Inferior parietal cortex (tissue), 1 donor: Measurements from ENCODE around the gene DEPDC5.

Experiments used
- DNase-seq: peaks from one replicate; pipeline ENCODE4 v3.0.0-alpha.2; 2016; ENCODE audit errors: extremely low spot score

The DEPDC5 gene

DNA sequence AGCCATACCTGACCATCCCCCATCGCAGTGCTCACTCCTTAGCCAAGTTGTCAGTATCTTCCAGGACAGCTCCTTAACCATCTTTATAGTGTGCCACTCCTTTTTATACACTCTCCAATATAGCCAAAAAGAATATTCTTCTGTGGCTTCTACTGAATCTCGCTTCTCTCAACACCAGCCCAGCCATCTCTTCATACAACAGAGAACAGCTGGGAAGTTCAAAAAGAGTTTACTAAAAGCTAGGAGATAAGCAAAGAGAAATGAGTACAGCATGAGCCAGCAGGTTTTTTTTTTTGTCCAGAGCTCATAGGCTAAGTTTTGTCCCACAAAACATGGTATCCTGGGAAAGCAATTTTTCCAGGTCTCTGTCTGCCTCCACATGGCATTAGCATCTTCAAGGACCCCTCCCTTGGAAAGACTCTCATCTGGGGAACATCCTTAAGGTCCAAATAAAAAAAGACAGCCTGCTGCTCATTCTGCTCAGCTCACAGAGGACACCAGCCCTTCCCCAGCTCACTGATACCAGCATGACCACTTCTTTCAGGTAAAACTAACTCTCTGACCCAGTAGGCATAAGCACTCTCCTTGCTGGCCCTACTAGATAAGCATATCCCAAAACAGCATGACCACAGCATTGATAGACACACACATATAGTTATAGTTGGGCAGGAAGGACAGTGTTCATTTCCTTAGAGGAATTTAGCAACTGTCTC, 141.7 kb downstream of the DEPDC5 start:
- no peak for DNase-seq

- no peak for DNase-seq
These were observed 142.7 kb downstream of the DEPDC5 start for GRCh38 chr22:31896472-31896871.

DNA sequence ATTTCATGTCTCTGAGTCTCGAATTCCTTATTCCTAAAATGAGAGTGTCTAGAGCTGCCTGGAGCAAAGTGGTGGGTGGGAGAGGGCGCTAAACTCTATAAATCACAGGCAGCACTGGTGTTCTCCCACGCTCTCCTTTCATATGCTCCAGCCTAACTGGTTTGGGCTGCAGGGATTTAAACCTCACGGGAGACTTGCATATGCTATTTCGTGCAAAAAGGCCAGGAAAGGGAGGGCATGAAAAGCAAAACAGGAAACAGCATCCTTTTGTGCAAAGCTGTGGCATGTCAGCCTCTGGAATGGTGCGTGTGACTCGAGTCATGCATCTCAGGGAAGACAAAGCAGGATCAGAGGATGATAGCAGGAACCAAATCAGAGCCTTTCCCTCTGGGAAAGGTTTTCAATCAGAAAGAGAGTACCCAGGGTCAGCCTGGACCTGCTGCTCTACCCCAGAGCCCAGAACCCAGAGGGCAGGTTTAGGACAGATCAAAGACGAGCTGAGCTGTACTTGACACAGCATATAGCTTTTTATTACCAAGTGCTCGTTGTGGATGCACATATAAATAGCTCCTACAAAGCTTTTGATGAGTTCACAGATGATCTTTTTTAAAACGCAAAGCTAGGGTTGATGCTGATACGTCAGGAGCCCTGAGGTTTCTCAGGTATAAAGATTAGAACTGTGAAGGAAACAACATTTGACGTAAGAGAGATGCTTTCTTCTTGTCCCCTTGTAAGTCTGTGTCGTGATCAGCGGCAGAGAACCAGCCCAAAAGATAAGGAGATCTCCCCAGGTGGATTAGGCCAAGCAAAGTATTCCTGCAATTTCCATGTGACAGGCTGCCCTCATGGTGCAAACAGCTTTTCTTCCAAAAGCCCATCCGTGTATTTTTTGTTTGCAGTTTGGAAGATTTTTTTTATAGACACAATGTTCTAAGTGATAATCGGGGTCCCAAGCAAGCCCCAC, 144.3 kb downstream of the DEPDC5 start:
- peak; percentile 64 for DNase-seq

DNA sequence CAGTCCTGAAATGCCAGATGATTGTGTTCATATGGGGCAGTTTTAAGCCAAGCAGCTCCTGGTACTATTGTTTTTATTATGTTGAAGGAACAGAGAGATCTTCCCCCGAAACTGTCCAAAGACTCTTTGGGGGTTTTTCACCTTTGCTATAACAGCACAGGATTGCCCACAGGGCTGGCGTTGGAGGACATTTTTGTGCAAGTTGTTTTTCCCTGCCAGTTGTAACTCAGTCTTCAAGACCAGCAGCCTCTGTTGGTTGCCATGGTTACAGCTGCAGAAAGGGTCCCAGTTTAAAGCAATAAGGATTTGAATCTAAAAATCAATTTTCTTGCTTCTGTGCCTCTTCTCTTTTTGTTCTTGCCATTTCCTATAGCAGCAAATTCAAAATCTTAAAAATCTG, 145.1 kb downstream of the DEPDC5 start:
- DNase-seq: peak; percentile 70

- no peak for DNase-seq
These were observed 145.8 kb downstream of the DEPDC5 start for GRCh38 chr22:31899669-31900068.

DNA sequence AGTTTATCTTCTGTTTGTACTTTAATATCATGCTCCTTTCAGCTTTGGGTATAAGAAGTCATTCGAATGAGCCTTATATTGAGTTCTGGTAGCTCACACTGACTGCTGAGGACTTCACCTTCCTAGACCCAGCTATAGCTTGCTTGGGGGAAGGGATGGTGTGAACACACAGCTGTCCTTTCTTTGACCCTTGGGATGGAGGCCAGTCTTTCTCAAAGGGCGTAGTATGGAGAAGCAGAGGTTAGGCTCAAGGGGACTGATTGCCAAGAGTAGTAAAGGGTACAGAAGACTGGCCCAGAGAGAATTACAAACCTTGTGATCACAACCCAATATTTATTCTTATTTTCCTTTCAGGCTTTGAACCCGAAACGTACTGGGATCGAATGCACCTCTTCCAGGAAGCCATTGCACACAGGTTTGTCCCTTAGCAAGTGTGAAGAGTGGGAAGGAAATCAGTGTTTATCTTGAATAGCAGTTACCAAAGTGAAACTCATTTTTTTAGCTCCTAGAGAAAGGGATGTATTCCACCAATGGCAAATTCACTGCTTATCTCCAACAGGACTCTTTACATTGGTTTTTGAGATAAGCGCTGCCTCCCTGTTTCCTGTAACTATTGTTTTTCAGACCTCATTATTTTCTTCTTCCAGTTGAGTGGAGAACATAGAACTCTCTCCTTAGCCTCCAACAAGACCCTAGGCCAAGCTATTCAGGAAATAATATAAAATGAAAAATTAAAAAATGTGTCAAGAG, 147.7 kb downstream of the DEPDC5 start:
- DNase-seq: no peak

- DNase-seq: no peak
These were observed 150.8 kb downstream of the DEPDC5 start for GRCh38 chr22:31904651-31905050.

DNA sequence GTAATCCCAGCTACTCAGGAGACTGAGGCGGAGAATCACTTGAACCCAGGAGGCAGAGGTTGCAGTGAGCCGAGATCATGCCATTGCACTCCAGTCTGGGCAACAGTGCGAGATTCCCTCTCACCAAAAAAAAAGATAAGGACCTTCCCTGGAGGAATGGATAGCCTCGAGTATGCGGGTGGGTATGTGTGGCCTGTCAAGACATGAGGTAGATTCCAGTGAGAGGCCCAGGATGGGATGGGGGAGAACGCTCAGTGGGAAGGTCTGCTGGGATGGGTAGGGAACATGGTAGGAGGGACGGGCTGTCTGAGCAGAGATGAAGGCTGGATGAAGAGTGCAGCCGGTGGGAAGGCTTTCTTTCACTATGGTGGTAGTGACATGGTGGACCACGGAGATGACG, 151.5 kb downstream of the DEPDC5 start:
- no peak for DNase-seq

GRCh38 chr22:31906086-31906485, 152.3 kb downstream of the DEPDC5 start:
- DNase-seq: no peak

DNA sequence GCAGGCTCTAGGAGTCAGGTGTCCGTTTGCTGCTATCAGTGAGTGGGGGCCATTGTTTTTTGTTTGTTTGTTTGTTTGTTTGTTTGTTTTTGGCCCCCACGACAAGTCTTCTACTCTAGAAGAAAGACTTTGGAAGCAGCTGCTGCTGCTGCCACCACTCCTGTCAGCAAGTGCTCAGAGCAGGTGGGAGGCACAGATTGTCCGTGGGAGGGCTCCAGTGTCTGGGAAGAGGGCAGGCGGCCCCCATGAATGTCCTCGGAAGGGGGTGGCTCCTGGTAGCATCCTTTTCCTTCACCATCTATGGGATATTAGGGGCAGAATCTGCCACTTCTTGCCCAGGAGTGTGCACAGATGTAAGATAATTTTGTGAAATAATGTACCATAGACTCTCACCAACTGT, 152.8 kb downstream of the DEPDC5 start:
- DNase-seq: no peak

- DNase-seq: no peak
These were observed 156.2 kb downstream of the DEPDC5 start for GRCh38 chr22:31909977-31910376.

DNA sequence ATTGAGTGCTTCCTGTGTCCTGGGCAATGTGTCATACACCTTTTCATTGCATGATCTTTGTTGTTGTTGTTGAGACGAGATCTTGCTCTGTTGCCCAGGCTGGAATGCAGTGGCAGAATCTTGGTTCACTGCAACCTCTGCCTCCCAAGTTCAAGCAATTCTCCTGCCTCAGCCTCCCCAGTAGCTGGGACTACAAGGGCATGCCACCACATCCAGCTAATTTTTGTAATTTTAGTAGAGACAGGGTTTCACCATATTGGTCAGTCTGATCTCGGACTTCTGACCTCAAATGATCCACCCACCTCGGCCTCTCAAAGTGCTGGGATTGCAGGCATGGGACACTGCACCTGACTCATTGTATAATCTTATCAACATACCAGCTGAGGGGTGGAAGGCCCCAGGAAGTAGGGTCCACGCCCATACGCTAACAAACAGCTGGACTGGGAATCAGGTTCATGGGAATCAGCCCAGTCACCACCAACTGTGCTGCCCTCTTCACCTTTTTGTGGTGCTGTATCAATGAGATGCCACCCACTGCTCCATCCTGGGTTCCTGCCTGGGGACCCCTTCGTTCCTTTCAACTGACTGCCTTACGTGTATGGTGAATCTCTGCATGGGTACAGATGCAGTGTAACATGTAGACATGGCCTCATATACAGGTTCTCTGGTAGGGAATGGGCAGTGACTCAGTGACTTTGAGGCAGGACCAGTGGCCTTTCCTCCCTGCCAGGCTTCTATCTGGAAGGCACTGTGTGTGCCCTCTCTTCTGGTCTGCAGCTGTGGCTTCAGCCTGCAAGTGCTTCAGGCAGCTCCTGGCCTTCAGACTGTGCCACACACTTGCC, 158.0 kb downstream of the DEPDC5 start:
- no peak for DNase-seq

GRCh38 chr22:31912407-31912743, 158.6 kb downstream of the DEPDC5 start:
- DNase-seq: no peak

- no peak for DNase-seq
These were observed 161.8 kb downstream of the DEPDC5 start for GRCh38 chr22:31915586-31915985.

- DNase-seq: no peak
These were observed 163.6 kb downstream of the DEPDC5 start for GRCh38 chr22:31917227-31917921.

- DNase-seq: no peak
These were observed 165.9 kb downstream of the DEPDC5 start for GRCh38 chr22:31919730-31920129.

DNA sequence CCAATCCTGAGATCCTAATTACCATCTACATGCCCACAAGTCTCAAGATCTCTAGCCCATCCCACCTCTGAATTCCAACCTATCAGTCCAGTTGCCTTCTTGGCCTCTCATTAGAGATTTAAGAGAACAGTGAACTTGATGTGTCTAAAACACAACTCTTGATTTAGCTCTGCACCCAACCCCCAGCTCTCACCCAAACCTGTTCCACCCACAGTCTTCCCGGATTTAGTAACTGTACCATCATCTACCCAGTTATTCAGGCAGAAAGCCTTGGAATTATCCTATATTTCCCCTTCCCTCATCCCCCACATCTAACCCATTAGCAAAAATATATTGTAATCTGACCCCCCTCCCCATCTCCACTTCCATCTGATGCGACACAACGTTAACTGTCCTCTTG, 166.5 kb downstream of the DEPDC5 start:
- DNase-seq: no peak

DNA sequence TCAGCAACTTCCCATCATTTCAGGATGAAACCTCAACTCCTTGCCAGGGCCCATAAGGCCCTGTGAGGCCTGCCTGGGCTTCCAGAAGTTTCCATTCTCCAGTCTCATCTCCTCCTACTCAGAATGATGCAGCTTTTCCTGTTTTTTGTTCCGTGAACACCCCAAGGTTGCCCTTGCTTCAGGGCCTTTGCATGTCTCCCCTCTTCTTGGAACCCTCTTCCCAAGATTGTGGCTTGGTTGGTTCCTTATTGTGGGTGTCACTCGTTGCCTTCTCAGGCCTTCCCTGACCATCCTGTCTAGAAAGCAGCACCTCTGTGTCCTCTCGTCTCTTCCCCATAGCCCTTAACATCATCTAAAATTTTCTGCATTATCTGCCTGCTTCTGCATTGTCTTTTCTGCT, 167.3 kb downstream of the DEPDC5 start:
- no peak for DNase-seq

DNA sequence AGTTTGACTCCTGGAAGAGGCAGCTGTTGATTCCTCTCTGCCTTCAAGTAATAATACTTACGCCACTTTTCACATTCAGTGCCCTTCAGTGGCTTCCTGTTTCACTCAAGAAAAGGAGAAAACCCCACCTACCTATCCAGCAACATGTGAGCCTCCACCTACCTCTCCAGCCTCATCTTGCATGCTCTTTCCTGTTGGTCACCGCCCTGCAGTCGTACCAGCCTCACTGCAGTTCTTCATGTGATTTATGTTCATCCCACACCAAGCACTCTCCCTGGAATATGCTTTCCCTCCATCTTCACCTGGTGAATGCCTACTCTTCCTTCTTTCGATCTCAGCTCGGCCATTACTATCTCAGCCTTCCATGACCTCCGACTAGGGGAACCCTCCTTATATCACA, 168.7 kb downstream of the DEPDC5 start:
- DNase-seq: no peak

DNA sequence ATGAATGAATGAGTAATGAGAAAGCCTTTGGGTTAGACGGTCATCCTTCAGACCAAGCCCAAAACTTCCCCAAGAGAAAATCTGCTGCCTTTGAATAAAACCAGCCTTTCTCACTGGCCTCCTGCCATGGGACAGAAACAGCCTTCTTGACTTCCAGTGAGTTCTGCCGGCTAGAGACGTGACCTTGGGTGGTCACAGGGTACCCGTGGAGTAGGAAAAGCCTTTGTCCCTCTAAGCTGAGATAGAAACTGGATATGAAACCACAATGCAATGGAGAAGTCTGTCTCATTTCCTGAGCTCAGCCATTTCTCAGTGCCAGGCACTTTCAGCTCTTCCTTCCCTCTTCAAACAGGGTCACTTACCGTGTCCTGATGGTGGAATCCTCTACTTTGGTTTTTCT, 169.3 kb downstream of the DEPDC5 start:
- DNase-seq: no peak

- no peak for DNase-seq
These were observed 169.9 kb downstream of the DEPDC5 start for GRCh38 chr22:31923747-31924146.
